Memory B cell (primary cell): ENCODE measurements around the gene CHD5.

Experiments
- ATAC-seq: fragments of 150-1000 bp; cut with Tn5 transposase; 2 replicates; pipeline ENCODE4 v1.10.0; 2021; ENCODE audit warnings: low read depth, mild to moderate bottlenecking, moderate library complexity
- DNase-seq, 2 donors: peaks; one replicate each; pipeline ENCODE4 v3.0.0; 2022; ENCODE audit warnings: low spot score in 2 of 2
- H3K27ac Mint-ChIP-seq: one replicate; pipeline ENCODE4 v1.8.0; 2022; ENCODE audit warnings: mild to moderate bottlenecking, moderate library complexity, mixed read lengths
- H3K27me3 Mint-ChIP-seq: one replicate; pipeline ENCODE4 v1.8.0; 2022; ENCODE audit warnings: mixed read lengths
- H3K36me3 Mint-ChIP-seq: one replicate; pipeline ENCODE4 v1.8.0; 2022; ENCODE audit warnings: mild to moderate bottlenecking, mixed read lengths
- H3K4me1 Mint-ChIP-seq: one replicate; pipeline ENCODE4 v1.8.0; 2022; ENCODE audit warnings: mixed read lengths
- H3K4me3 Mint-ChIP-seq: one replicate; pipeline ENCODE4 v1.8.0; 2022; ENCODE audit warnings: mild to moderate bottlenecking, moderate library complexity, mixed read lengths
- H3K9me3 Mint-ChIP-seq: one replicate; pipeline ENCODE4 v1.8.0; 2022; ENCODE audit warnings: mixed read lengths

Gene CHD5

DNA sequence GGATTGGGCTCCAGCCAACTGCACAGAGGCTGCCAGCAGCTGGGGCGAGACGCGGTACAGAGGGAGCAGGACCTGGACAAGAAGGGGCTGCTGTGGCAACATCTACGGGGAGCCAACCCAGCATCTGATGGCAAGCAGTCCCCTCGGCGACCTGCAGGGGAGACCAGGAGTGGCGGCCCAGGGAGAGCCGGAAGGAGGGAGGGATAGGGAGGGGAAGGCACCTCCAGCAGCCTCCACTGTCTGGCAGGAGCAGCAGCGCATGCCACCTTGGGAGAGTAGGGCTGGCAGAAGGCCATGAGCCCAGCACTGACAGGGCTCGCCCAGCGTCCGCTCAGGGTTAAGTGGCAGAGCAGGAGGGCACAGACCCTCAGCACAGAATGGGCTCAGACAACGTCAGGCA, 17.3 kb downstream of the CHD5 start:
- H3K36me3 Mint-ChIP-seq, result no peaks in the 10 kb centered on the region
- DNase-seq (no peak), ATAC-seq (no peak)
- H3K4me1 Mint-ChIP-seq, result no peaks in the 10 kb centered on the region
- H3K27ac Mint-ChIP-seq, result no peak overlapping the region
- no peaks in the 10 kb centered on the region for H3K9me3 Mint-ChIP-seq
- H3K4me3 Mint-ChIP-seq, result no peak overlapping the region
- peaks cover 28% of the 10 kb centered on the region for H3K27me3 Mint-ChIP-seq

DNA sequence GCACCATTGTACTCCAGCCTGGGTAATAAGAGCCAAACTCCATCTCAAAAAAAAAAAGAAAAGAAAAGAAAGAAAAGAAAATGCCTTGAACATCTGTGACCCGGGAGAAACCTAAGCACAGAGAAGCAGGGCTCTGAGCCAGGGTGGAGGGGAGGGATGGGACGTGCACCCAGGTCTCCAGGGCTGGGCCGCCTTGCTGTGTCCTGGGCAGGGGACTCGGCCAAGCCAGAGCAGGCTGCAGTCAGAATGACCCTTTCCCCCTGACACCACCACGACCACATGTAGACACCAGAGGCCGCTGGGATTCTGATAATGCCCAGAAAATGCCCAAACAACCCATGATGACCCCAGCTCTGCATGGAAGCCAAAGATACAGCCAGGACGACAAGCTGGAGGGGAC, 17.8 kb downstream of the CHD5 start:
- DNase-seq (no peak), ATAC-seq (no peak)
- peaks cover 26% of the 10 kb centered on the region for H3K27me3 Mint-ChIP-seq
- H3K4me1 Mint-ChIP-seq, result no peaks in the 10 kb centered on the region
- no peak overlapping the region for H3K27ac Mint-ChIP-seq
- H3K9me3 Mint-ChIP-seq, result no peaks in the 10 kb centered on the region
- no peak overlapping the region for H3K4me3 Mint-ChIP-seq
- no peaks in the 10 kb centered on the region for H3K36me3 Mint-ChIP-seq

DNA sequence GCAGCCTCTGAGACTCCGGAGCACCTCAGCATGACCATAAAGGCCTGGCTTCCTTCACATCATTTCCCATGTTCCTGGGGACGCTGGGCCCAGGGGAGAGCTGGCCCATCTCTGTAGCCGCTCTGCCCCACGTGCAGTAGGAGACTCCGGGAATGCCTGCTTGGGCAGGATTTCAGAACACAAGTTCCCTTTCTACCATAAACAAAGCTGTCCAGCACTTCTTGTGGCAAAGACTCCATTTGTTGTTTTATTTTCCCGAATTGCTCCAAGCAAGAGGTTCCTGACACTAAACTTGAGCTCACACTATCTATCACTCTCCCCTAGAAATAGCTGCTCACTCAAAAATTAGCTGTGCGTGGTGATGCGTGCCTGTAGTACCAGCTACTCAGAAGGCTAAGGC, 21.9 kb downstream of the CHD5 start:
- no peaks in the 10 kb centered on the region for H3K9me3 Mint-ChIP-seq
- ATAC-seq (no peak), DNase-seq (no peak)
- no peak overlapping the region for H3K27ac Mint-ChIP-seq
- H3K27me3 Mint-ChIP-seq, result peaks cover 14% of the 10 kb centered on the region
- no peaks in the 10 kb centered on the region for H3K36me3 Mint-ChIP-seq
- H3K4me1 Mint-ChIP-seq, result no peaks in the 10 kb centered on the region
- H3K4me3 Mint-ChIP-seq, result no peak overlapping the region

DNA sequence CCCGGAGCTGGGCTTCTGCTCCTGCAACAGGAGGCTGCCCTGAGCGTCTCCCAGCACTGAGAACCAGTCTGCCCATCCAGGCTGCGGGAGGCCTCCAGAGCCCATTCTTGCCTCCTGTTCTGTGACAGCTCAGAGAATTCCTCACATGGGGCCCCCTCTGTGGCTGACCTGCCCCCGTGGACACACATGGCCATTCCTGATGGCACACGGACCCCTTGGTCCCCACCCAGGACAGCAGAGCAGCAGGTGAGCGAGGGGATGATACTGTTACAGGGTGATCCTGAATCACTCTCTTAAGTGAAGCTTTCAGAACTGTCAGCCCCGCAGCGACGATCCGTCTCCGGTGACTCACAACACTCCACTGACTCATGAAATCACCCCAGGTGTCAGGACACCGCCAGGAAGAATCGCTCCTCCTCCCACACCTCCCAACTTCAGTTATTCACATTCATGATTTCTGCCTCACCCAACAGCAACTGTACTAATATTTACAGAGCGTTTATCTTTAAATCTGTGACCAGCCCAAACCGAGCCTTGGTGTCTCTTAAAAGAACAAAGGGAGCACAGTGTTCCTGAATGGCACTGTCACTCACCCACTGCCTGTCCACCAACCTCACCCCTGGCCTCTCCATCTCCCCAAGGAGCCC, 22.5 kb downstream of the CHD5 start:
- Mint-ChIP-seq H3K27ac (no peak overlapping the region), H3K4me1 (no peaks in the 10 kb centered on the region), H3K9me3 (no peaks in the 10 kb centered on the region), H3K36me3 (no peaks in the 10 kb centered on the region), H3K27me3 (peaks cover 14% of the 10 kb centered on the region), H3K4me3 (no peak overlapping the region)
- no peak for DNase-seq
- no peak for ATAC-seq

DNA sequence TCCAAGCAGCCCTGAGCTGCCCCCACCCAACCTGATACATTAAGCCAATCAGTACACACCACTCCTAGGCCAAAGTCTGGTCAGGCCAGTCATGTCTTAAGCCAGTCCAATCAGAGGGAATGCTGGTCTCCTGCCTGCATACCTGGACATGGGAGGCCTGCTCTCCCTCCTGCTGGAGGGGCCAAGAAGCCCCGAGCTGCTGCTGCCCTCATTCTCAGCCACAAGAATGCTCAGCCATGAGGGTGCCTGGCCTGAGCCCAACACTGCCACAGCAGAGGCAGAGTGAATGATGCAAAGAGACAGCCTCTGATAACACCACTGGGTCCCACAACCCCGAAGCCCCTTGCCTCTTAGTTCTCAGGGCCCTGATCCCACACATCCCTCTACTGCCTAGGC, 23.0 kb downstream of the CHD5 start:
- ATAC-seq, result no peak

DNA sequence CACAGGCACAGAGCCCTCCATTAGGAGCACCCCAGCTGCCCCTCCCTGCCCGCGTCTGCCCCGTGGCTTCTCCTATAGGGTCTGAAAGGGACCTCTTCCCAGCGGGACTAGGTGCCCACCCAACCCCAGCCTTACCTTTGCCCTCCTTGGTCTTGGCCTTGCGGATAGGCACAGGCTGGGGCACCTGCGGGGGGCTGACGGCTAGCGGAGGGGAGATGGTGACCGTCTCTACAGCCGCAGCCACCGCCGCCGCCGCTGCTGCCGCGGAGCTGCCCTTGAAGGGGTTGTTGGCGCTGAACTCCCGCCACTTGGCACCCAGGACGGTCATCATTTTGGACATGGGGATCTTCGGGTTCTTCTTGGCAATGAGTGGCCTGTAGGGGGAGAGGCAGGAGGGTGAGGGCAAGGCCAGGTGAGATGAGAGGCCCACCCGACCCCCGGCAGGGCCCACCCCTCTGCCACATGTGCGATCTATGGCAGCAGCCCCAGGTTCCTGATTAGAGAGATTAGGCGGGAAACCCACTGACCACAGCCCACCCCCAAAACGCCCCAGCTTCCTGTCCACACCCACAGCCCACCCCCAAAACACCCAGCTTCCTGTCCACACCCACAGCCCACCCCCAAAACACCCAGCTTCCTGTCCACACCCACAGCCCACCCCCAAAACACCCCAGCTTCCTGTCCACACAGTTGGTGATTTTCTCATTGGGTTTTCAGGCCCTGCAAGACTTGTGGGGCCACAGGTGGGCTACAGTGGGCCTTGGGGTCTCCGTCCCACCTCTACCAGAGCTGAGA, 25.4 kb downstream of the CHD5 start:
- Mint-ChIP-seq H3K27me3 (peaks cover 7% of the 10 kb centered on the region), H3K36me3 (no peaks in the 10 kb centered on the region), H3K27ac (no peak overlapping the region), H3K9me3 (no peaks in the 10 kb centered on the region), H3K4me3 (no peak overlapping the region), H3K4me1 (no peaks in the 10 kb centered on the region)
- DNase-seq (no peak), ATAC-seq (no peak)

More for the DNA sequence above, 23.0 kb downstream of the CHD5 start:
- H3K27ac Mint-ChIP-seq, result no peak overlapping the region
- H3K9me3 Mint-ChIP-seq, result no peaks in the 10 kb centered on the region
- H3K36me3 Mint-ChIP-seq, result no peaks in the 10 kb centered on the region
- no peaks in the 10 kb centered on the region for H3K4me1 Mint-ChIP-seq
- H3K27me3 Mint-ChIP-seq, result peaks cover 12% of the 10 kb centered on the region
- DNase-seq, result no peak
- H3K4me3 Mint-ChIP-seq, result no peak overlapping the region

DNA sequence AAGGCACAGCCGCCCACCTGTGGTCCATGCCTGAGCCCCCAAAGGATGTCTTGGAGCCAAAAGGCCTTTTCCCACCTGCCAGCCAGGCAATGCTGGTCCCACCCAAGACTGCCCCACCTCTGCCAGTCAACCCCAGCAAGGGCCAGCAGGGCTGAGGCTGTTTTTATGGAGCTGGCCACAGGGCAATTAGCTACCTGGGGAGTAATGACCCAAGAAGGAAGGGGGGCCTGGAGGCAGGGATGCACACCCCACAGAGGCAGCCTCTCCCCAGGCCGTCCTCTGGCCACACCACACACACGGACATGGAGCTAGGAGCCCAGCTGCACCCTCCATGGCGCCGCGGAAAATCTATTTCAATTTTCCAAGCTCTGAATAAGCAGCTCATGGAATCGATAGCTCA, 27.2 kb downstream of the CHD5 start:
- H3K36me3 Mint-ChIP-seq, result no peaks in the 10 kb centered on the region
- H3K4me3 Mint-ChIP-seq, result no peak overlapping the region
- peaks cover 6% of the 10 kb centered on the region for H3K27me3 Mint-ChIP-seq
- ATAC-seq (no peak), DNase-seq (no peak)
- H3K9me3 Mint-ChIP-seq, result no peaks in the 10 kb centered on the region
- H3K4me1 Mint-ChIP-seq, result peaks cover 4% of the 10 kb centered on the region
- no peak overlapping the region for H3K27ac Mint-ChIP-seq

DNA sequence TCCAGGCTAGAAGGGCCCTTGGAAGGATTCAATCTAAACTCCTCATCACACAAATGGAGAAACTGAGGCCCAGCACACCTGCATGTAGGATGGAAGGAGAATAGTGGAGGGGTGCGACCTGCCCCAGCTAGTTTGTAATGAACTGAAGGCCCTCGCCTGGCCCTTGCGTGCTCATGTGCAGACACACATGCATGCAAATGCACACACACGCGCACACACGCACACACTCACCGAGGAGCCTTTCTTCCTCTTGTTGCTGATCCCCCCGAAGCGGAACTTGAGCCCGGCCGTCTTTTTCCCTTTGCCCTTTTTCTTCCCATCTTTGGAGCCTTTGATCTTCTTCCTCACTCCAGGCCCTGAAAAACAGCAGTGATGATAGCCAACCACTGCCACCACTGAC, 27.9 kb downstream of the CHD5 start:
- Mint-ChIP-seq H3K36me3 (no peaks in the 10 kb centered on the region), H3K27me3 (peaks cover 6% of the 10 kb centered on the region), H3K27ac (no peak overlapping the region), H3K4me3 (no peak overlapping the region), H3K9me3 (no peaks in the 10 kb centered on the region), H3K4me1 (peaks cover 5% of the 10 kb centered on the region)
- no peak for ATAC-seq
- DNase-seq, result no peak

DNA sequence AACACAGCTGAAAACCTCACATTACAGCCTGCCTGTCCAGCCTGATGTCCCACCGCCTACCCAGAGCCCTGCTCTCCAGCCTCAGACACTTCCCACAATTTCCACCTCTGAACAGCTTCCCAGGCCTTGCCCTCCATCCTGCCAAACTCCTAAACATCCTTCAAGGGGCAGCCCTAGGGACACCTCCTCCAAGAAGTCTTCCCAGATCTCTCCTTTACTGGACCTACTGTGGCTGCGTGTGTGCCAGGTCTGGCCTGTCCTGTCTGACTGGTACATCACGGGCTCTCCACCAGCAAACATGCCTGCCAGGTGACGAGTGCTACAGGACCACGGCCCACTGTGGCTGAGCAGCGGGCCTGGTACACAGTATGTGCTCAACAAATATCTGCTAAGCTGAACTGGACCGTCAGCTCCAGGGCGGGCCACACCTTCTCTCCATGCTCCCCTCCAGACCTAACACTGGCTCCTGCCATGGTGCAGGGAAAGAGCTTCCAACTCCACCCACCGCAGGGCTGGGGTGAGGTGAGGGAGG, 28.8 kb downstream of the CHD5 start:
- peaks cover 5% of the 10 kb centered on the region for H3K4me1 Mint-ChIP-seq
- H3K27me3 Mint-ChIP-seq, result peaks cover 8% of the 10 kb centered on the region
- ATAC-seq (no peak), DNase-seq (no peak)
- H3K27ac Mint-ChIP-seq, result no peak overlapping the region
- no peaks in the 10 kb centered on the region for H3K36me3 Mint-ChIP-seq
- no peaks in the 10 kb centered on the region for H3K9me3 Mint-ChIP-seq
- H3K4me3 Mint-ChIP-seq, result no peak overlapping the region

DNA sequence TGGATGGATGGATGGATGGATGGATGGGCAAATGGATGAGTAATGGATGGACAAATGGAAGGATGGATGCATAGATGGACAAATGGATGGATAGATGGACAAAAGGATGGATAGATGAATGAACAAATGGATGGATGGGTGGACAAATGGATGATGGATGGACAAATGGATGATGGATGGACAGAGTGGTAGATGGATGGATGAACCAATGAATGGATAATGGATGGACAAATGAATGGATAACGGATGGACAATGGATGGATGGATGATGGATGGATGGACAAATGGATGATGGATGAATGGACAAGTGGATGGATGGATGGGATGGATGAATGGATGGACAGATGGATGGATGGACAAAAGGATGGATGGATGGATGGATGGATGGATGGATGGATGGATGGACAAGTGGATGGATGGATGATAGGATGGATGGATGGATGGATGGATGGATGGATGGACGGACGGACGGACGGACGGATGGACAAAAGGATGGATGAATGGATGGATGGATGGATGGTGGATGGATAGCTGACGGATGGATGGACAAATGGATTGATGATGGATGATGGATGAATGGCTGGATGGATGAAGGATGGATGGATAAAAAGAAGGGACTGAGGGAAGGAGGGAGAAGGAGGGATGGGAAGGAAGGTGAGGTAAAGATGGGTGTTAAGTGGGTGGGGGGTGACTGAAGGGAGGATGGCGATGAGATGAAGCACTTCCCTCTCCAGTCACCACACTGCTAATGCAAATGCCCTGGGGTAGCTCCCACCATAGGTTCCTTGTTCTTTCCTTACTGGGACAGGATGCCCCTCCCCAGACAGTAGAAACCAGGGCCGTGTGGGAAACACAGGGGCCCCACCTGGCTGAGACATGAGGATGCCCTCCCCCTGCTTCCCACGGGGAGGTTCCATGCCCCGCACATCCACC, 29.8 kb downstream of the CHD5 start:
- Mint-ChIP-seq H3K4me1 (peaks cover 5% of the 10 kb centered on the region), H3K4me3 (no peak overlapping the region), H3K27me3 (peaks cover 10% of the 10 kb centered on the region), H3K27ac (no peak overlapping the region), H3K36me3 (no peaks in the 10 kb centered on the region), H3K9me3 (no peaks in the 10 kb centered on the region)
- DNase-seq (no peak), ATAC-seq (no peak)

DNA sequence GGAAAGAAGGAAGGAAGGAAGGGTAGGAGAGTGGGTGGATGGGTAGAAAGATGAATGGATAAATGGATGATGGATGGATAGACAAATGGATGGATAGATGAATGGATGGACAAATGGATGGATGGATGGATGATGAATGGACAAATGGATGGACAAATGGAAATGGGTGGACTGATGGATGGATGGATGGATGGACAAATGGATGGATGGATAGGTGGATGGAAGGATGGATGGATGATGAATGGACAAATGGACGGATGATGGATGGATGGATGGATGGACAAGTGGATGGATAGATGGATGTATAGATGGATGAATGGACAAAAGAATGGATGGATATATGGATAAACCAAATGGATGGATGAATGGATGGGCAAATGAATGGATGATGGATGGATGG, 30.5 kb downstream of the CHD5 start:
- no peak overlapping the region for H3K4me3 Mint-ChIP-seq
- H3K27ac Mint-ChIP-seq, result no peak overlapping the region
- peaks cover 5% of the 10 kb centered on the region for H3K4me1 Mint-ChIP-seq
- ATAC-seq (no peak), DNase-seq (no peak)
- H3K9me3 Mint-ChIP-seq, result no peaks in the 10 kb centered on the region
- H3K27me3 Mint-ChIP-seq, result peaks cover 10% of the 10 kb centered on the region
- H3K36me3 Mint-ChIP-seq, result no peaks in the 10 kb centered on the region

DNA sequence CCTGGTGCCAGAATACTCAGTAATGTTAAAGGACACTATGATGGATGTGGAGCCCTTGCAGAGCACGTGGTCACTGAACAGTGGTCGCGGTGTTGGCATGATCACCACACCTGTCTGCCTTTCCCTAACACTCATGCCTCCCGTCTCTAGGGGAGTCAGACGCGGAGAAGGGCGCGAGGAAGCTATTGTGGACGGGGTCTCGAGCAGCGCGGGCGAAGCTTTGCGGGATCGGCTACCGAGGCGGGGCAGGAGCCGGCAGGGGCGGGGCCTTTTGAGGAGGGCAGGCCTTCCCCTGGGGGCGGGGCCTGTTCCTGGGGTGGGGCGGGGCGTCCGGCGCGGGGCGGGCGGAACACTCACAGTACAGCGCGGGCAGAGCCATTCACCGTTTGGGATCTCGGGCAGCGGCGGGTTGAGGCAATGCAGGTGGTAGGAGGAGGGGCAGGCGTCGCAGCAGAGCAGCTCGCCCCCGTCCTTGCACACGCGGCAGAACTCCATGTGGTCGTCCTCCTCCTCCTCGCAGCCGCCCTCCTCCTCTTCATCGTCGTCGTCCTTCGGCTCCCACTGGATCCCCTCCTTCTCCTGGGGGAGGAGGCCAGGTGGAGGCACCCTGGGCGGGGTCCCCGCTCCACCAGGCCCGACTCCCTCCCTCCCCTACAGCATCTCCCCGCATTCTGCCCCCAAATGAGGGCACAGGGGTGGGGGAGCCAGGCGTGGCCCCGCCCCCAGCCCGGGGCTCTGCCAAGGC, 31.5 kb downstream of the CHD5 start:
- no peak overlapping the region for H3K27ac Mint-ChIP-seq
- ATAC-seq (peak; percentile 63), DNase-seq (no peak)
- H3K4me1 Mint-ChIP-seq, result peaks cover 5% of the 10 kb centered on the region
- peaks cover 10% of the 10 kb centered on the region for H3K27me3 Mint-ChIP-seq
- H3K4me3 Mint-ChIP-seq, result peak overlapping the region; percentile 52
- H3K9me3 Mint-ChIP-seq, result no peaks in the 10 kb centered on the region
- no peaks in the 10 kb centered on the region for H3K36me3 Mint-ChIP-seq

DNA sequence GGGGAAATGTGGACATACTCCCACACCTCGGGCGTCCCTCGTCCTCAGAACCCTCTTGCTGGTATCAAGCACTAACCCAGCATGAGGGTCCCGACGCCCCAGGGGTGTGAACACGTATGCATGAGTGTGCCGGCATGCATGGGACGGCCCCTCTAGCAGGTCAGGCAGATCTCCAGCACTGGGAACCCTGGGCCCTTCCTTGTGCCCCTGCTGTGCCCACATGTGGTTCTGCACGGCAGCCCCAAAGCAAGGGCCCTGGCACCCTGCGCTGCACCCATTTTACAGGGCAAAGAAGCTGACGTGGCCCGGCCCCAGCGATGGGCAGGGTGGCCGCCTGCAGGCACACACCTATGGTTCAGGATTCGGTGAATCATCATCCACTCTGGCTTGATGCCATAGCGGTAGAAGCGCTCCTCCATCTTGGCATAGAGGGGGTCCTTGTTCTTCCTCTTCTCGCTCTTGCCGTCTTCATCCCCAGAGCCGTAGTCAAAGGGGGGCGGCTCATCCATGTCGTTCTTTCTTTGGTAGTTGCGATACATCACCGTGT, 34.2 kb downstream of the CHD5 start:
- DNase-seq (no peak), ATAC-seq (no peak)
- peaks cover 5% of the 10 kb centered on the region for H3K4me1 Mint-ChIP-seq
- no peak overlapping the region for H3K27ac Mint-ChIP-seq
- no peak overlapping the region for H3K4me3 Mint-ChIP-seq
- peaks cover 10% of the 10 kb centered on the region for H3K27me3 Mint-ChIP-seq
- H3K36me3 Mint-ChIP-seq, result no peaks in the 10 kb centered on the region
- H3K9me3 Mint-ChIP-seq, result peaks cover 1% of the 10 kb centered on the region
